ENCODE results near the gene C20orf202.

C20orf202 gene

DNA sequence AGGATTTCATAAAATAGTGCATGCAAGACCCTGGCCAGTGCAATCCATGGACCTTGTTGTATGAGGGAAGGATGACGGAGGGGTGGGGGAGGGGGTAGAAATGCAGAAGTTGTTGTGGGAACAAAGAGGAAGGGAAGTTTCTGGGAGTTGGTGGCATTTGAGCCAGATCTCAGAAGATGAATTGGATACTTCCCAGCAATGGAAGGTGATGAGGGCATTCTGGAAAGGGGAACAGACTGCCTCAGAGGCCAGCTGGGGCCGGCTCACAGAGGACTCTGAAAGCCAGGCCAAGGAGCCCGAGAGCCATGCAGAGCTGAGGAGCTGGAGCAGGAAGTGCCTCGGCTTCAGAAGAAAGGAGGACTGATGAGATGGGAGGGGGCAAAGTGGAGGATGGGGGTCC is 21.1 kb upstream of the C20orf202 start:
- DNase-seq (ENCODE audit: low read depth), result no peak
- H3K4me3 ChIP-seq (ENCODE audit: low read depth, low read length), result no peak overlapping the region

DNA sequence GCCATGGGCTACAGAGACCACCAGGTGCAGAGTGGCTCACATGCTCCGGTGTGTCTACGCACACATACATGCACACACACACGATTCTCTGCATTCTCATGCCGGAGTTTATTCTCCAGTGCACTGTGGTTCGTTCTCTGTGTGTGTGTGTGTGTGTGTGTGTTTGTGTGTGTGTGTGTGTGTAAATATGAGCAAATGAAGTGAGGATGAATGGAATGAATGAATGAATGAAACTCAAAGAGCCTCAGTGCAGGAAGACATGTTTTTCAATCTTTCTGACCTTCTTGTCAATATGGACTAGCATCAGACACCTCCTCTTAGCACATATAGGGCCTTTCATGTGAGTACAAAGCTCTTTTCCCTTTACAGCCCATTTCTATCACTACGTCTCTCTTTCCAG is 20.1 kb upstream of the C20orf202 start:
- H3K4me3 ChIP-seq (ENCODE audit: low read depth, low read length), result no peak overlapping the region
- no peak for DNase-seq (ENCODE audit: low read depth)

GRCh38 chr20:1184260-1184637 is 19.0 kb upstream of the C20orf202 start:
- DNase-seq (ENCODE audit: low read depth), result no peak
- H3K4me3 ChIP-seq (ENCODE audit: low read depth, low read length), result no peak overlapping the region

- no peak for DNase-seq (ENCODE audit: low read depth)
Observed at GRCh38 chr20:1184638-1185315, 18.5 kb upstream of the C20orf202 start, which contains the start of gene TMEM74B. TSS of gene TMEM74B (minus strand) at chr20:1184981. CDS start at chr20:1183801, 1,180 bp downstream.

DNA sequence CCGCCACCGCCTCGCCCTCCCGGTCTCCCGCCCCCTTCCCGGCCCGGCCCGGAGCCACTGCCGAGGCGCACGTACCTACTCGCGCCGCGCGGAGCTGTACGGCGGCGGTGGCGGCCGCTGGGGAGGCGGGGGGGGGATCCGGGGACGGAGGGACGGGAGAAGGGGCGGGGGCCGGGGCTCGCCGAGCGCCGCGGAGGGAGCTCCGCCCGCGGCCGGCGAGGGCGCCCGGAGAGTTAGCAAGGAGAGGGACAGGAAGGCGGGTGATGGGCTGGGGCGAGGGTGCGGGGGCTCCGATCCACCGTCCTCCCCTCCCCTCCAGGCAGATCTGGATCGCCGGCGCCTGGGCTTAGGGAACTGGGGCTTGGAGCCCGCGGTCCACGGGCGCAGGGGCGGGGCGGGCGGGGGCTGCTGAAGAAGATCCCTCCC is 17.9 kb upstream of the C20orf202 start:
- H3K4me3 ChIP-seq (ENCODE audit: low read depth, low read length), result peak overlapping the region; percentile 40
- DNase-seq (ENCODE audit: low read depth), result no peak

More at GRCh38 chr20:1184638-1185315, 18.5 kb upstream of the C20orf202 start, which contains the start of gene TMEM74B:
- peak within 1 kb of the TSS; percentile 40 for H3K4me3 ChIP-seq (ENCODE audit: low read depth, low read length)

DNA sequence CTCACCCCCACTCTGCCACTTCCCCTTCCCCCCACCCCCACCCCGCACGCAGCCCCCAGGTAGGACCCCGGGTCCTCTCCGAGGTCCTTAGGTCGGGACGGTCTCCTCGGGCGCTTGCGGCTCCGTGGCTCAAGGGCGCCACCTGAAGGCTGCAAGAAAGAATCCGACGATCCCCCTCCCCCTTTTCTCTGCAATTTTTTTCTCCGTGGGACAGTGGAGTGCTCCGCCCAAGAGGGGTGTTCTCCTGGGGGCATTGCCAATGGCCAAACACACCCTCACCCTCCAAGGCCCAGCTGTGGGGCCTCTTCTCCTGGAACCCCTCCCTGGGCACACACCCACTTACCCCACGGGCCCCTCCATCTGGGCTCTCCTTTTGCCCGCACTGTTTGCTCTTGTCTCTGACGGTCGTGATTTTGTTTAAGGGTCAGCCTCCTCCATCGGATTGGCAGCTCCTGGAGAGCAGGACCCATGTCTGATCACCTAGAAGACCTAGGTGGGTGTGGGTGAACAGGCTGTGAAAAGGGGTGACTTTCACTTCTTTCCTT is 17.4 kb upstream of the C20orf202 start:
- DNase-seq (ENCODE audit: low read depth), result no peak
- peak overlapping the region; percentile 40 for H3K4me3 ChIP-seq (ENCODE audit: low read depth, low read length)

DNA sequence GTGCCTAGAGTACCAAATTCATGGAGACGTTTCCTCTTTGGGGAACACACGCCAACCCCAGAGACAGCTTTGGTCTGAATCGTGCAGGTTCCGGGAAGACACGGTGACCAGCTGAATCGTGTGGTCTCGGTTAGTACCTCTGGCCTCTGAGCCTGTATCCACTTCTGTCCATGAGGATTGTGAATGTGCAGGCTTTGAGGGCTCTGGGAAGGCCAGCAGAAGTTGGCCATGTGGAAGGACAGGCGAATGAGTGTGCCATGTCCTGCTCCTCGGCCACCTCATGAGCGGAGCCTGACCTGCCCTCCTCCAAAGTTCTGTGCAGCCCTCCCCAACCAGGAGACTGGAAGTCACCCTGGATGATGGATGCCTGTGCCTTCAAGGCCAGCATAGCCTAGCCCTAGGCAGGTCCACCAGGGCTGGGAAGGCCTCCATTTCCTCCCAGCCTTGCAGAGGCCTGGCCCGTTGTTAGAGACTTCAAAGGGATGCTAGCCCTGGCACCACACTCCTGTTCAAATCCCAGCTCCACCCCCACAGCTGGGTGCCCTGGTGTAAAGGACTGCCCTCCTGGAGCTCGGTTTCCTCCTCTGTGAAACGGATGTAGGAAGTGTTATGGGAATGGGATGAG is 16.8 kb upstream of the C20orf202 start:
- DNase-seq (ENCODE audit: low read depth), result no peak

GRCh38 chr20:1187605-1188171 is 15.6 kb upstream of the C20orf202 start:
- no peak for DNase-seq (ENCODE audit: low read depth)
- no peak overlapping the region for H3K4me3 ChIP-seq (ENCODE audit: low read depth, low read length)

More for the DNA sequence above, 16.8 kb upstream of the C20orf202 start:
- H3K4me3 ChIP-seq (ENCODE audit: low read depth, low read length), result no peak overlapping the region

- DNase-seq (ENCODE audit: low read depth), result no peak
- H3K4me3 ChIP-seq (ENCODE audit: low read depth, low read length), result no peak overlapping the region
Observed at GRCh38 chr20:1188347-1188746, 14.9 kb upstream of the C20orf202 start.

- H3K4me3 ChIP-seq (ENCODE audit: low read depth, low read length), result no peak overlapping the region
- DNase-seq (ENCODE audit: low read depth), result no peak
Observed at GRCh38 chr20:1189827-1190226, 13.4 kb upstream of the C20orf202 start.

DNA sequence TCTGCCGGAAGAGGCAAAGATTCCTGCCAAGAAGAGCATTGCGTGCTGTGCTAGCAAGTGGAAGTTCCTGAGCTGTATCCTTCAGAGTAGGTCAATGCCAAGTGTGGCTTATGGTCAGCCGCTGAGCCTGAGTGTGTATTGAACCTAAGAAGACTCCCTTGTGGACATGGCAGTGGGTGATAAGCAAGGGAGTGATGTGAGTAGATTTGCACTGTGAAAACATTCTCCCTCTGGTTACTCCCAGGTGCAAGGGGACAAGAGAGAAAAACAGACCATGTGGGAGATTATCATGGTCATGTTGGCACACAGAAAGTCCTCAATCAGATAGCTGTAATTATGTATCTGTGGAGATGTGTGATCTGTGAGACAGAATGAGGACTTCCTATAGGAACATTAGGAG is 12.4 kb upstream of the C20orf202 start:
- no peak overlapping the region for H3K4me3 ChIP-seq (ENCODE audit: low read depth, low read length)
- no peak for DNase-seq (ENCODE audit: low read depth)

DNA sequence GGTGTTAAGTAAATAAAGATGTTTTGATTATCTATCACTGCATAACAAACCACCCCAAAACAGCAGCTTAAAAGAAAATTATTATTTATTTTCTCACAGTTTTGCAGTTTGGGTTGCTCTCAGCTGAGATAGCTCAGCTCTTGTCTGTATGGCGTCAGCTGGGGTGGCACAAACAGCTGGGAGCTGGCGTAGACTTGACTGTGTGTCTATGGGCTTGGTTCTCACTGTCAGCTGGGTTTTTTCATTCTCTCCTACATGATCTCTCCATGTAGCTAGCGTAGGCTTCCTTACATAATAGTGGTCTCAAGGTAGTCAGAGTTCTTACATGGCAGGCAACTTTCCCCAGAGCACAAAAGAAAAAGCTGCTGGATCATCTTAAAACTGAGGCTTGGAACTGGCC is 12.0 kb upstream of the C20orf202 start:
- no peak overlapping the region for H3K4me3 ChIP-seq (ENCODE audit: low read depth, low read length)
- DNase-seq (ENCODE audit: low read depth), result no peak

DNA sequence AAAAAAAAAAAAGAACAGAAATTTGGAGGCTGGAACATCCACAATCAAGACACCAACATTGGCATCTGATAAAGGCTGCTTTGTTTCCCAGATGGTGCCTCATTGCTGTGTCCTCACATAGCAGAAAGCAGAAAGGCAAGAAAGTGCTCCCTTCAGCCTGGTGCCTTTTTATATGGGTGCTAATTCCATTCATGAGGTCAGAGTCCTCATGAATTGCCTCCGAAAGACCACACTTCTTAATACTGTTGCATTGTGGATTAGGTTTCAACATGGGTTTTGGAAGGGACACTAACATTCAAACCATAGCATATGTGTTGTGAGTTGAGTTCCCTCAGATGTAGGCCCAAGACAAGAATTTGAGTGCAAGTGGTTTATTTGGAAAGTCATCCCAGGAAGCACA is 8.0 kb upstream of the C20orf202 start:
- no peak for DNase-seq (ENCODE audit: low read depth)
- H3K4me3 ChIP-seq (ENCODE audit: low read depth, low read length), result no peak overlapping the region

GRCh38 chr20:1196634-1197033 is 6.6 kb upstream of the C20orf202 start:
- DNase-seq (ENCODE audit: low read depth), result no peak
- no peak overlapping the region for H3K4me3 ChIP-seq (ENCODE audit: low read depth, low read length)

GRCh38 chr20:1197801-1198200 is 5.5 kb upstream of the C20orf202 start:
- no peak overlapping the region for H3K4me3 ChIP-seq (ENCODE audit: low read depth, low read length)
- DNase-seq (ENCODE audit: low read depth), result no peak

- H3K4me3 ChIP-seq (ENCODE audit: low read depth, low read length), result no peak overlapping the region
- no peak for DNase-seq (ENCODE audit: low read depth)
Observed at GRCh38 chr20:1198751-1199150, 4.5 kb upstream of the C20orf202 start.

GRCh38 chr20:1199212-1199873 is 3.9 kb upstream of the C20orf202 start:
- no peak overlapping the region for H3K4me3 ChIP-seq (ENCODE audit: low read depth, low read length)
- DNase-seq (ENCODE audit: low read depth), result no peak

DNA sequence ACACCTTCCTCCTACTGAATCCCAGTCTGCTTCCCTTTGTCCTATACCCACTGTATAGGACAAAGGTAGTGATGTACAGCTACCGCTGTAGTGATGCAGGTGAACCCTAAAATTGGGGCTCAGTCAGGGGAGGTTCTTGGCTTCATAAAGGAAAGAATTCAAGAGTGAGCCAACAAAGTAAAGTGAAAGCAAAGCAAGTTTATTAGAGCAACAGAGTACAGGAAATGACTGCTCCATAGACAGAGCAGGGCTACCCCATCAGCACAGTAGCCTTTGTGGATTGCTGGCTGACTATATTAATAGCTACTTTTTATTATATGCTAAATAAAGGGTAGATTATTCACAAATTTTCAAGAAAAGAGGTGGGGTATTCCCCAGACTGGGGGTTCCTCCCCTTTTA is 3.3 kb upstream of the C20orf202 start:
- no peak for DNase-seq (ENCODE audit: low read depth)
- no peak overlapping the region for H3K4me3 ChIP-seq (ENCODE audit: low read depth, low read length)

DNA sequence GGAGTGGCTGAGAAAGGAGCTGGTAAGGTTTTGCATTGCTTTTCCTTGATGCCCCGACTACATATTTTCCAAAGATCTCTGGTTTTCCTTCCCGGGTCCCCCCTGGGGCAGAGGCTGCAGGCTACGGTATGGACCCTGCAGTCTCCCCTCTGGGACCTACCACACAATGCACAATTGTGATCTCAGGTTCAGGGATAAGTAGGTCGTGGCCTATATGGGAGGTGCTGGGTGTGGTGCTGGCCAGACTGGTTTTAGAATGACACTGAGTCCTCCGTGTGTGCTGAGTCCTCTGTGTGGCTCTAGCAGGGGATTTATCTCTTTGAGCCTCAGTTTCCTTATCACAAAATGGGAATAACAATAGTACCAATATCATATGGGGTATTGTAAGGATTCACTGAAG is 376 bp downstream of the C20orf202 start:
- DNase-seq (ENCODE audit: low read depth), result no peak
- H3K4me3 ChIP-seq (ENCODE audit: low read depth, low read length), result no peak overlapping the region

GRCh38 chr20:1204113-1204512 is 859 bp downstream of the C20orf202 start:
- no peak overlapping the region for H3K4me3 ChIP-seq (ENCODE audit: low read depth, low read length)
- DNase-seq (ENCODE audit: low read depth), result no peak
